Panc1 (cell line): Measurements from ENCODE around the gene SHISA7. TPM values are rescaled to one million over a fixed set of nuclear protein-coding genes. Genes with fewer than 3 reads are reported as not detected.

Source experiments
- ATAC-seq: fragments of 200-7000 bp; cut with Tn5 transposase; 2 replicates; pipeline ENCODE4 v1.9.1; 2020; ENCODE audit warnings: mild to moderate bottlenecking, moderate library complexity
- Bru-seq: library from RNA; stranded (reverse); fragments of 400-500 nt; gene quantifications from one replicate; lab custom pipeline; 2021; lab: Mats Ljungman, UMichigan
- BruChase-seq, 2 experiments: library from RNA; stranded (reverse); fragments of 400-500 nt; gene quantifications; one replicate each; lab custom pipeline; 2021; lab: Mats Ljungman, UMichigan
- BruUV-seq: library from RNA; stranded (reverse); fragments of 400-500 nt; replicated peaks from 2 replicates; lab custom pipeline; 2021; lab: Mats Ljungman, UMichigan
- CTCF ChIA-PET: fragments of 300-600 bp; sonication (Branson Sonifier 250); formaldehyde crosslinking; loops from one replicate; lab custom pipeline; 2022; ENCODE audit warnings: antibody characterized with exemption; lab: Charles Lee
- POLR2A ChIA-PET: fragments of 300-600 bp; sonication (Branson Sonifier 250); formaldehyde crosslinking; loops from one replicate; lab custom pipeline; 2022; ENCODE audit warnings: antibody characterized with exemption; lab: Charles Lee
- DNase-seq: peaks from one replicate; pipeline ENCODE4 v3.0.0-alpha.2; 2010; ENCODE audit warnings: low read depth, low spot score
- H3K27ac ChIP-seq: 2 replicates; pipeline ENCODE4 v1.5.1; 2011; ENCODE audit warnings: mild to moderate bottlenecking, low read length, inconsistent platforms
- H3K27me3 ChIP-seq: fragments of 200-500 bp; sonication (Bioruptor generic); 2 replicates; pipeline ENCODE4 v1.6.0; 2014; ENCODE audit warnings: low read length, inconsistent platforms; ENCODE audit not compliant: control insufficient read depth, insufficient read depth
- H3K36me3 ChIP-seq: fragments of 200-500 bp; sonication (Bioruptor generic); 2 replicates; pipeline ENCODE4 v1.5.1; 2014; ENCODE audit warnings: inconsistent platforms, mild to moderate bottlenecking, low read length, moderate library complexity; ENCODE audit not compliant: control insufficient read depth, insufficient read depth
- H3K4me1 ChIP-seq: 2 replicates; pipeline ENCODE4 v1.5.1; 2011; ENCODE audit warnings: inconsistent platforms, mild to moderate bottlenecking, low read length, moderate library complexity; ENCODE audit not compliant: control insufficient read depth, insufficient read depth
- H3K4me3 ChIP-seq, 2 experiments: 2 replicates each; pipeline ENCODE4 v1.5.1; 2011 to 2012; ENCODE audit warnings: low read depth in 2 of 2, low read length in 2 of 2, mild to moderate bottlenecking in 2 of 2, inconsistent platforms in 1 of 2, moderate library complexity in 1 of 2
- H3K9me3 ChIP-seq: fragments of 200-500 bp; sonication (Bioruptor generic); 2 replicates; pipeline ENCODE4 v1.5.1; 2014; ENCODE audit warnings: low read depth, mild to moderate bottlenecking, inconsistent platforms, low read length, moderate library complexity; ENCODE audit not compliant: control insufficient read depth, insufficient read depth
- CTCF ChIP-seq: fragments of 450-650 bp; IDR thresholded peaks from 2 replicates; pipeline ENCODE4 v1.5.1; 2017; ENCODE audit warnings: mild to moderate bottlenecking
- POLR2AphosphoS5 ChIP-seq: IDR thresholded peaks from 2 replicates; pipeline ENCODE4 v1.6.1; 2012; ENCODE audit warnings: mild to moderate bottlenecking, low read depth, low read length, moderate library complexity
- REST ChIP-seq, 2 experiments: IDR thresholded peaks; 2 replicates each; pipeline ENCODE4 v1.6.1; 2011 to 2012; ENCODE audit warnings: low read depth in 2 of 2, control low read depth in 1 of 2, low read length in 1 of 2, mild to moderate bottlenecking in 1 of 2, moderate library complexity in 1 of 2; ENCODE audit not compliant: insufficient read depth in 1 of 2
- SIN3A ChIP-seq: IDR thresholded peaks from 2 replicates; pipeline ENCODE4 v1.6.1; 2012; ENCODE audit warnings: low read depth, mild to moderate bottlenecking, low read length, moderate library complexity, borderline replicate concordance; ENCODE audit not compliant: insufficient read depth
- TCF7L2 ChIP-seq: IDR thresholded peaks from 2 replicates; pipeline ENCODE4 v1.6.1; 2011; ENCODE audit warnings: mild to moderate bottlenecking, low read depth, low read length, inconsistent platforms
- in situ Hi-C: cut with HindIII; loops from 2 replicates; pipeline ENCODE4 v1.10.0; 2016; ENCODE audit warnings: low sequenced_read_pairs, low pct_unique_long_range_greater_than_20kb
- intact Hi-C: fragments of 100-400 bp; cut with micrococcal nuclease; formaldehyde crosslinking; loops from one replicate; pipeline ENCODE4 v1.10.0; 2022; ENCODE audit not compliant: unreplicated experiment
- long read RNA-seq: library from polyadenylated mRNA; unstranded; transcript quantifications from one replicate; pipeline ENCODE4 v2.0.0, GENCODE V29; 2021; ENCODE audit not compliant: unreplicated experiment
- polyA plus RNA-seq: library from polyadenylated mRNA; unstranded; fragments of >200 nt; gene quantifications from one replicate; pipeline ENCODE4 v1.2.1, GENCODE V29; 2012; ENCODE audit warnings: missing spikeins; ENCODE audit not compliant: insufficient read length
- total RNA-seq: library from RNA; stranded (reverse); gene quantifications from one replicate; pipeline ENCODE4 v1.2.1, GENCODE V29; 2021; ENCODE audit not compliant: unreplicated experiment

Gene SHISA7
- total RNA-seq (0.03 TPM), Bru-seq, nascent RNA (percentile 6 among the genes with signal in this experiment), BruChase-seq, experiment 1, labeled RNA remaining after a 2-hour chase (percentile 16 among the genes with signal in this experiment), BruChase-seq, experiment 2, labeled RNA remaining after a 6-hour chase (percentile 13 among the genes with signal in this experiment)
- polyA plus RNA-seq = 0.21 TPM
- long read RNA-seq = 0 reads

GRCh38 chr19:55443045-55443823 lies at the start of gene SHISA7:
TSS of gene SHISA7 (minus strand) at chr19:55443300. CDS start at chr19:55442863, 437 bp downstream.
- POLR2A ChIA-PET = interaction anchor here (0.5 kb wide), 1 partner anchor 24 kb away, joined by 6 read pairs; no protein-coding TSS in a partner anchor
- no peak; the same call in 1 of the 2 replicates for TF ChIP-seq CTCF
- no peak for TF ChIP-seq REST (IDR thresholded peaks at IDR 0.05; ENCODE audit: insufficient read depth in 1 of 2, low read depth in 2 of 2, low read length in 1 of 2)
- no peak for TF ChIP-seq POLR2AphosphoS5
- no peak for TF ChIP-seq SIN3A
- TF ChIP-seq TCF7L2 = no peak
- peaks cover 21% of the 10 kb centered on the region for H3K27me3 ChIP-seq
- no peaks in the 10 kb centered on the region for H3K36me3 ChIP-seq
- intact Hi-C loops (no loop called here), in situ Hi-C loops (no loop called here)
- H3K4me1 ChIP-seq = peaks cover 15% of the 10 kb centered on the region
- H3K9me3 ChIP-seq = no peaks in the 10 kb centered on the region
- H3K27ac ChIP-seq = no peak within 1 kb of the TSS
- CTCF ChIA-PET = interaction anchor here (0.8 kb wide), 1 partner anchor 44 kb away, joined by 4 read pairs; no protein-coding TSS in a partner anchor
- BruUV-seq = no TSS peak
- DNase-seq (no peak), ATAC-seq (peak; percentile 60)
- peak within 1 kb of the TSS in 1 of 2 experiments; percentile 29; a peak in 2 of 4 replicates for H3K4me3 ChIP-seq

GRCh38 chr19:55492362-55492944 lies 49.4 kb upstream of the SHISA7 start:
- POLR2A ChIA-PET = interaction anchor here (1.0 kb wide), 1 partner anchor 16 kb away, joined by 3 read pairs; no protein-coding TSS in a partner anchor

More at GRCh38 chr19:55492362-55492944, 49.4 kb upstream of the SHISA7 start:
- Histone ChIP-seq H3K27me3 (no peaks in the 10 kb centered on the region), H3K9me3 (no peaks in the 10 kb centered on the region), H3K4me1 (peaks cover 52% of the 10 kb centered on the region), H3K36me3 (no peaks in the 10 kb centered on the region), H3K4me3 (no peak overlapping the region), H3K27ac (peak overlapping the region; percentile 64; the same call in 1 of the 2 replicates)
- no peak for DNase-seq
- CTCF ChIA-PET = interaction anchor here (0.5 to 1.4 kb wide), 2 partner anchors 12 to 144 kb away, joined by 5 to 7 read pairs; no protein-coding TSS in a partner anchor
- no peak for ATAC-seq
- TF ChIP-seq POLR2AphosphoS5 = no peak
- no peak for TF ChIP-seq TCF7L2
- TF ChIP-seq SIN3A = no peak
- TF ChIP-seq REST (IDR thresholded peaks at IDR 0.05; ENCODE audit: insufficient read depth in 1 of 2, low read depth in 2 of 2, low read length in 1 of 2) = no peak
- no peak for TF ChIP-seq CTCF
- in situ Hi-C loops = no loop called here
- BruUV-seq = TSS peak; percentile 73
- intact Hi-C loops = no loop called here
